Activated naive CD4-positive, alpha-beta T cell treated with anti-CD3 and anti-CD28 coated beads, Interleukin-2, amount 10 ng/mL, durations not matched to agents 7 days and 5 days (primary cell): ENCODE results near the gene ATPAF2.

Experiments used
- CTCF ChIA-PET: fragments of 350-600 bp; sonication (Branson Sonifier 250); formaldehyde crosslinking; loops from one replicate; lab custom pipeline; 2021; ENCODE audit warnings: antibody characterized with exemption; lab: Charles Lee
- DNase-seq: peaks from one replicate; pipeline ENCODE4 v3.0.0-alpha.2; 2020
- H3K27ac Mint-ChIP-seq: one replicate; pipeline ENCODE4 v1.8.0; 2021; ENCODE audit warnings: mild to moderate bottlenecking, moderate library complexity, mixed read lengths
- H3K27me3 Mint-ChIP-seq: one replicate; pipeline ENCODE4 v1.8.0; 2021; ENCODE audit warnings: mild to moderate bottlenecking, mixed read lengths
- H3K36me3 Mint-ChIP-seq: one replicate; pipeline ENCODE4 v1.8.0; 2021; ENCODE audit warnings: mixed read lengths
- H3K4me1 Mint-ChIP-seq: one replicate; pipeline ENCODE4 v1.8.0; 2021; ENCODE audit warnings: mixed read lengths
- H3K4me3 Mint-ChIP-seq: one replicate; pipeline ENCODE4 v1.8.0; 2021; ENCODE audit warnings: mild to moderate bottlenecking, moderate library complexity, mixed read lengths
- H3K9me3 Mint-ChIP-seq: one replicate; pipeline ENCODE4 v1.8.0; 2021; ENCODE audit warnings: mixed read lengths

ATPAF2 gene

DNA sequence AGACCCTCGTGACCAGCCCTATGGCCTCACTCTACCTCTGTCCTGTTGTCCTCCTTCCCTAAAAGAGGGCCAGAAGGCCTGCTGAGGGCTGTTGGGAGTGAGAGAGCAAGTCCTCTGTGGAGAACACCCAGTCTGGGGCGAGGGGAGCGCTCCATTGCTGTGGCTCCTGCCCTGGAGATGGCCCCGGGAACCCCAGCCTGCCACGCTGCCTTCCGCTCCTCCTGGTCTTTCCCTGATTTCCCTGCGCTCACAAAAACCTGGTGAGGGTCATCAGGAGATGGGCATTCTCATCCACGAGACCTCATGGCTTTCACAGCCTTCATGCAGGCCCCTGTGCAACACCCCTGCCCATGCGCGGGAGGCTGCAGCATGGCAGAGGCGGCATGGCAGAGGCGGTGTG, 45.1 kb downstream of the ATPAF2 start:
- peaks cover 15% of the 10 kb centered on the region for H3K27me3 Mint-ChIP-seq
- no peak overlapping the region for H3K4me3 Mint-ChIP-seq
- CTCF ChIA-PET, result interaction anchor here (1.0 kb wide), 1 partner anchor 31 kb away, joined by 3 read pairs; no protein-coding TSS in a partner anchor
- no peak for DNase-seq
- H3K36me3 Mint-ChIP-seq, result no peaks in the 10 kb centered on the region
- no peaks in the 10 kb centered on the region for H3K9me3 Mint-ChIP-seq
- H3K4me1 Mint-ChIP-seq, result no peaks in the 10 kb centered on the region
- no peak overlapping the region for H3K27ac Mint-ChIP-seq

DNA sequence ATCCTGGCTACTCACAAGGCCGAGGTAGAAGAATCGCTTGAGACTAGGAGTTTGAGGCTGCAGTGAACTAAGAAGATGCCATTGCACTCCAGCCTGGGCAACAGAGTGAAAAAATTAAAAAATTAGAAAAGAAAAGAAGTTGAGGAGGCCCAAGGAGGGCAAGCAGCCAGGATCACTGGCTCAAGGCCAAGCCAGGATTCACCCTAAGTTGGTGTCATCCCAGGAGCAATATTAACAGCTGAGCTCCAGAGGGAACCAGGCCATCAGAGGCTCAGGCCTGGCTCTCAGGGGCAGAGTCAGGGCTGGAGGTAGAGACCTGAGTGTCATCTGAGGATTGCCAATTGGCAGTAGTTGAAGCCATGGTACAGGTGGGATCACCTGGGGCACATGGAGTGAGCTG, 45.6 kb downstream of the ATPAF2 start:
- CTCF ChIA-PET, result no interaction called here
- H3K27ac Mint-ChIP-seq, result no peak overlapping the region
- no peak overlapping the region for H3K4me3 Mint-ChIP-seq
- H3K9me3 Mint-ChIP-seq, result no peaks in the 10 kb centered on the region
- no peaks in the 10 kb centered on the region for H3K36me3 Mint-ChIP-seq
- no peaks in the 10 kb centered on the region for H3K4me1 Mint-ChIP-seq
- DNase-seq, result no peak
- H3K27me3 Mint-ChIP-seq, result peaks cover 15% of the 10 kb centered on the region

DNA sequence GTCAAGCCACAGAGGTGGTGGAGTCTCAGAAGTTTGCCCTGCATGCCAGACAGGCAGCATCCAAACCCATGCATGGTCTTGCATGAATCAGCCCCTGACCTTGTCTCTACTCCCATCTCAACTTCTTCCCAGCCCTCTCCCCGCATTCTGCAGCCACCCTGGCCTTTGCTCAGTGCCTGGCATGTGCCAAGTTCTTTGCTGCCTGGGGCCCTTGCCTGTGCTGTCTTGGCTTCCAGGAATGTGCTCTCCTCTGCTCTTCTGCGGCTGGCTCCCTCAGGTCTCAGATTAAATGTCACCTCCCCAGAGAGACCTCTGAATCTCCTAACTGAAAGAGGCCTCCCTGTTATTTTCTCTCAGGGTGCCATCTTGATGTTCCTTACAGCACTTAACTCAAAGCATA, 48.7 kb downstream of the ATPAF2 start:
- H3K4me3 Mint-ChIP-seq, result no peak overlapping the region
- CTCF ChIA-PET, result no interaction called here
- no peaks in the 10 kb centered on the region for H3K36me3 Mint-ChIP-seq
- H3K4me1 Mint-ChIP-seq, result no peaks in the 10 kb centered on the region
- H3K27me3 Mint-ChIP-seq, result peaks cover 15% of the 10 kb centered on the region
- H3K27ac Mint-ChIP-seq, result no peak overlapping the region
- H3K9me3 Mint-ChIP-seq, result no peaks in the 10 kb centered on the region
- no peak for DNase-seq

DNA sequence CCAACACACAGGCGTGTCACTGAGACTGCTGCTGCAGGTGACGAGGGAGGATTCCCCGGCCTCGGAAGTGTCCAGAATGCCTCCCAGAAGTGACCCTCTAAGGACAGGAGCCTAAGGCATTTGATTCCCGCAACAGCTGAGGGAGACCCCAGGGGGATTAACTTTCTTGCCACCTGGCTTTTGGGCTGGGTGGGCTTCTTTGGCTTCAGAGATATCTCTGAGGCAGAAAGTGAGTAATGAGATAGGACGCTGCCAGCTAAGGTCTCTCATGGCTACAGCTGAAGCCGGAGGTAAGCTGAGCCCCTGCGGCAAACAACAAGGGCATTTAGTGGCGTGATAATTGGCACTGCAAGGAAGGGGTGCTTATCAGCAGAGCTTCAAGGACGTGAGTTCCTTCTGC, 49.4 kb downstream of the ATPAF2 start:
- DNase-seq, result no peak
- H3K36me3 Mint-ChIP-seq, result no peaks in the 10 kb centered on the region
- CTCF ChIA-PET, result no interaction called here
- peaks cover 15% of the 10 kb centered on the region for H3K27me3 Mint-ChIP-seq
- no peaks in the 10 kb centered on the region for H3K9me3 Mint-ChIP-seq
- no peak overlapping the region for H3K4me3 Mint-ChIP-seq
- H3K27ac Mint-ChIP-seq, result no peak overlapping the region
- no peaks in the 10 kb centered on the region for H3K4me1 Mint-ChIP-seq

DNA sequence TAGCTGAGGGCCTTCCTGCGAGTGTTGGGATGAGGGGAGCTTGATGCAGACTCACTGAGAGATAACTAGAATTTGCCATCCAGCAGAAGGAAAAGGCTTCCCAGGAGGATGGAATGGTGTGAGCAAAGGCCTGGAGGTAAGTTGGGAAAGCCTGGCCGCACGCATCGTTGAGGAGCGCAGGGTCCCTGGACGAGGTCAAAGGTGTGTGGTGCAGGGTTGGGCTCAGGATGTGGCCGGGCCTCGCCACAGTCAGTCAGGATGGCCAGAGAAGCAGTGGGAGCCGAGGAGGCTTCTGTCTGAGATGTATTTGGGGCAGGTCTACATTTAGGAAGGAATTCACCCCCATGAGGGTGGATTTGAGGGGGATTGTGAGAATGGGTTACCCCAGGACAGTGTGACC, 49.9 kb downstream of the ATPAF2 start:
- CTCF ChIA-PET, result no interaction called here
- Mint-ChIP-seq H3K4me1 (no peaks in the 10 kb centered on the region), H3K4me3 (no peak overlapping the region)

DNA sequence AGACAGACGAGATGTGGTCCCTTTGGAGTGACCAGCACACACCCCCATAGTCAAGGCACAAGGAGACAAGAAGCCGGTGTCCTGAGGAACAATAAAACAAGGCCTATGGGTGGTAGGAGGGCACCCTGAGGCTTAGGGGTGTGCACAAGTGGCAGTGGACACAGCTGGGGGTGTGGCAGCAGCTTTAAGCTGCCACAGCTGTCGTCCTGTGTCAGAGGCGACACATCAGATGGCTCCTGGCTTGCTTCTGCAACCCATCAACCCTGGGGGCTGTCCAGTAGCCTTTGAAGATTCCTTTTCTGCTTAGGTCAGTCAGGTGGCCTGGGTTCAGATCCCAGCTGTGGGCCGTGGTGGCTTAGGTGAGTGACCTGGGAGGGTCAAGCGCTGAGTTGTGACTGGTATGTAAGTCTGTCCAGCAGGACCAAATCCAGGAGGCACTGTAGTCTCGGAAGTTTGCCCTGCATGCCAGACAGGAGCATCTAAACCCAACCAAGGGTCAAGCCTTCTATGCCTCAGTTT, 50.5 kb downstream of the ATPAF2 start:
- H3K27ac Mint-ChIP-seq, result no peak overlapping the region
- H3K4me3 Mint-ChIP-seq, result no peak overlapping the region
- no peaks in the 10 kb centered on the region for H3K4me1 Mint-ChIP-seq
- no peak for DNase-seq
- H3K27me3 Mint-ChIP-seq, result peaks cover 10% of the 10 kb centered on the region
- no peaks in the 10 kb centered on the region for H3K9me3 Mint-ChIP-seq
- H3K36me3 Mint-ChIP-seq, result no peaks in the 10 kb centered on the region
- CTCF ChIA-PET, result no interaction called here

More for the DNA sequence above, 49.9 kb downstream of the ATPAF2 start:
- H3K27me3 Mint-ChIP-seq, result peaks cover 11% of the 10 kb centered on the region
- no peaks in the 10 kb centered on the region for H3K36me3 Mint-ChIP-seq
- no peaks in the 10 kb centered on the region for H3K9me3 Mint-ChIP-seq
- no peak for DNase-seq
- no peak overlapping the region for H3K27ac Mint-ChIP-seq

DNA sequence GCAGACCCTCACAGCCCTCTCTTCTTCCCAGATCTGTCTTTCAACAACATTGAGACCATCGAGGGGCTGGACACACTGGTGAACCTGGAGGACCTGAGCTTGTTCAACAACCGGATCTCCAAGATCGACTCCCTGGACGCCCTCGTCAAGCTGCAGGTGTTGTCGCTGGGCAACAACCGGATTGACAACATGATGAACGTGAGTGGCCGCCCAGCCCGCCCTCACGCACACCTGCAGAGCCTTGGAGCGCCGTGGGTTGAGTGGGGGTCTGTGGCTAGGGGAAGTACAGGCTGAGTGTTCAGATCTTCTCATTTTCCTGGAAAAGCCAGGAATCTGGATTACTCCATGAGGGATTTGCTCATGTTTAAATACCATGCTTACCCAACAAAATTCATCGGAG, 51.1 kb downstream of the ATPAF2 start:
- H3K9me3 Mint-ChIP-seq, result no peaks in the 10 kb centered on the region
- H3K27me3 Mint-ChIP-seq, result peaks cover 8% of the 10 kb centered on the region
- no peak overlapping the region for H3K4me3 Mint-ChIP-seq
- H3K36me3 Mint-ChIP-seq, result no peaks in the 10 kb centered on the region
- CTCF ChIA-PET, result no interaction called here
- no peak overlapping the region for H3K27ac Mint-ChIP-seq
- H3K4me1 Mint-ChIP-seq, result no peaks in the 10 kb centered on the region
- DNase-seq, result no peak

DNA sequence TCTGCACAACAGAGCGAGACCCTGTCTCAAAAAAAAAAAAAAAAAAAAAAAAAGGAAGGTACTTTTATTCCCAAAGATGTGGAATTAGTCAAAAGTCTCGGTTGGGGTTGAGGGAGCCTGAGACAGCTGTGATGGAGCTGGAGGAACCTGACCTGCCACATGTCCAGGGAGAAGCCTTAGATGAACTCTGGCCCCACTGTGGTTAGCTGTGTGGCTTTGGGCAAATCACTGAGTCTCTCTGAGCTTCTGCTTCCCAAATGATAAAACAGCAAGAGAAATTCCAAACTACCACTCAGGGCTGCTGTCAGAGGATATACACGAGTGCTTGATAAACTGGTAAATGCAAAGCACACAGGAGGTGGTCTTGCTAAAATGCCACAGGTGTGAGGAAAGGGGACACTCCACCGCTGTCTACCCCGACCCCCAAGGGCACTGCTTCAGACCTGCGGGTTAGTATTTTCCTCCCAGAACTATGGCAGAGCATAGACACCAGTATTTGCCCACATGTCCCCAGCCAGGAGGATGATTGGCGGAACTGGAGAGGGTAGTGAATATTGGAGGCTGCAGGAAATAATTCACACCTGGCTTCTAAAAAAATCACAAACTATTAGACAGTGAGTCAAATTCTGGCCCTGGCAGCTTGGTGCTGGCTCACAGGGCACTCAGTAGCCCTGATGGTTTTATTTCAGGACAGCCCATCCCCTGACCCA, 51.6 kb downstream of the ATPAF2 start:
- no peaks in the 10 kb centered on the region for H3K36me3 Mint-ChIP-seq
- H3K4me3 Mint-ChIP-seq, result no peak overlapping the region
- H3K4me1 Mint-ChIP-seq, result no peaks in the 10 kb centered on the region
- peaks cover 4% of the 10 kb centered on the region for H3K27me3 Mint-ChIP-seq
- H3K27ac Mint-ChIP-seq, result no peak overlapping the region
- no peaks in the 10 kb centered on the region for H3K9me3 Mint-ChIP-seq
- CTCF ChIA-PET, result no interaction called here
- no peak for DNase-seq

DNA sequence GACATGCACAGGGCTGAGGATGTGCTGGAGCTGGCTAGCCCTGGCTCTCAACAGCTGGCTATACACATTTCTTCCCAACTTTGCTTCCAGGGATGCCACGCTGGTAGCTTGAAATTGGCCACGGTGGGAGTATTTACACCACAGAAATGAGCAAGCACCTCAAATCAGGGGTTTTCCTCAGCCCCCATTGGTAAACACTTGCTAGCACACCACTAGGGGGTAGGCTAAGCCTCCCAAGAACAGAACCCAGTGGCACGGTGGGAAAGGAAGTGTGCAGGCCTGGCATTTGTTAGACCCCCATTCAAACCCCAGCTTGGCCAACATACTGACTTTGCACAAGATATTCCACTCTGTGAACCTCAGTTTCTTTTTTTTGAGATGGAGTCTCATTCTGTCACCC, 53.4 kb downstream of the ATPAF2 start:
- Mint-ChIP-seq H3K9me3 (no peaks in the 10 kb centered on the region), H3K36me3 (no peaks in the 10 kb centered on the region), H3K4me3 (no peak overlapping the region), H3K27ac (no peak overlapping the region), H3K27me3 (peaks cover 4% of the 10 kb centered on the region), H3K4me1 (no peaks in the 10 kb centered on the region)
- DNase-seq, result no peak
- CTCF ChIA-PET, result interaction anchor here (1.2 to 1.6 kb wide), 4 partner anchors 13 to 67 kb away, joined by 3 to 5 read pairs (median 4); partner anchors contain the start of genes DRC3 and TOM1L2

DNA sequence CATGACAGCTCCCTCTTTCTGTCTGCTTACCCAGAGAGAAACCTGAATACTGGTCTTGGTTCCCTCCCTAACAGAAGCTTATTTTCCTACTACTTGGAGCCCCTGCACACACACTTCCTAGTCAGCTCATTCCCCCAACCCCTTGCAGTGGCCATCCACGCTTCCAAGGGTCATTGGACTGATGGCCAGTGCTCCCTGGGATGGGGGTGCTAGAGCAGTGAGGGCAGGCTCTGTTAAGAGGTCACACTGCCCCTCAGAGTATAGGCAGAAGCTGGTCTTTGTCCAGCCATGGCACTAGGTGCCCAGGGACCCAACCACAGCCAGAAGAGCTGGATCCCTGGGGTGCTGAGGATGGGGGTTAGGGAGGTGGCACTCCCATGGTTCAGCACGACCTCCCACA, 53.8 kb downstream of the ATPAF2 start:
- H3K4me3 Mint-ChIP-seq, result no peak overlapping the region
- no peaks in the 10 kb centered on the region for H3K9me3 Mint-ChIP-seq
- H3K27ac Mint-ChIP-seq, result no peak overlapping the region
- H3K27me3 Mint-ChIP-seq, result peaks cover under 1% of the 10 kb centered on the region
- no peak for DNase-seq
- CTCF ChIA-PET, result interaction anchor here (0.7 to 1.6 kb wide), 5 partner anchors 13 to 87 kb away, joined by 3 to 5 read pairs (median 4); partner anchors contain the start of genes DRC3 and TOM1L2
- no peaks in the 10 kb centered on the region for H3K4me1 Mint-ChIP-seq
- H3K36me3 Mint-ChIP-seq, result no peaks in the 10 kb centered on the region

DNA sequence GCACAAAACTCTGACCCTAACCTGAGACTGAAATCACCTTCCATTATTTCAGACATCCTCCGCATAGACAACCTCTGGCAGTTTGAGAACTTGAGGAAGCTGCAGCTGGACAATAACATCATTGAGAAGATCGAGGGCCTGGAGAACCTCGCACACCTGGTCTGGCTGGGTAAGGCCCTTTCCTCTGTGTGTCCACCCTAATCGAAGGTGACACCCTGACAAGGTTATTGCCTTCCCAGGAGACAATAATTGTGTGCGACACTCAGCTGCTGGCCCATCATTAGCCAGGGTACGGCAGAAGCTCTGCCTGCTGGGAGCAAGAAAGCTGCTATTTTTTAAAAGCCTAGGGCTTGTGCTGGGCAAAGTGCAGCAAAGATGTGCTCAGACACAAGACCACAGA, 55.2 kb downstream of the ATPAF2 start:
- Mint-ChIP-seq H3K27ac (no peak overlapping the region), H3K9me3 (no peaks in the 10 kb centered on the region), H3K36me3 (no peaks in the 10 kb centered on the region), H3K27me3 (peaks cover 5% of the 10 kb centered on the region), H3K4me3 (no peak overlapping the region), H3K4me1 (no peaks in the 10 kb centered on the region)
- CTCF ChIA-PET, result interaction anchor here (0.6 to 1.3 kb wide), 2 partner anchors 11 to 688 kb away, joined by 3 read pairs; partner anchors contain the start of genes DRC3 and TOM1L2
- no peak for DNase-seq

DNA sequence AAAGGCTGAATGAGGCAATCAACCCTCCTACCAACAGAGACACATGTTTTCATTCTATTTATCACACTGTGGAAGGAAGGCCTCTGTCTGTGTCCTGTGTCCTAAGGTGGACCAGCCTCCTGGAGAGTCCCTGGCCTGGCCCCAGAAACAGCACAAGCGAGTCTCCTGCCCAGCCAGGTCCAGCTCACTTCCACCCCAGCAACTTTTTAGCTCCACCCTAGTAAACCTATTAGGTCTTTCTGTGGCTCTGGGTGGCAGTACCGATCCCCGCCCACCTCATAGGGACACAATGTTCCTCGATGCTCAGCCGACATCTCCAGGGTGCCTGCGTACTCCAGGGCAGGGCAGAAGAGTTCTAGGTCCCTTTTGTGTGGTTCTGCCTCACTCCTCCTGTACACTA, 55.6 kb downstream of the ATPAF2 start:
- no peaks in the 10 kb centered on the region for H3K36me3 Mint-ChIP-seq
- CTCF ChIA-PET, result interaction anchor here (0.6 to 1.3 kb wide), 2 partner anchors 11 to 688 kb away, joined by 3 read pairs; partner anchors contain the start of genes DRC3 and TOM1L2
- H3K27me3 Mint-ChIP-seq, result peaks cover 5% of the 10 kb centered on the region
- no peak overlapping the region for H3K27ac Mint-ChIP-seq
- no peak for DNase-seq
- H3K9me3 Mint-ChIP-seq, result no peaks in the 10 kb centered on the region
- H3K4me3 Mint-ChIP-seq, result no peak overlapping the region
- H3K4me1 Mint-ChIP-seq, result no peaks in the 10 kb centered on the region

DNA sequence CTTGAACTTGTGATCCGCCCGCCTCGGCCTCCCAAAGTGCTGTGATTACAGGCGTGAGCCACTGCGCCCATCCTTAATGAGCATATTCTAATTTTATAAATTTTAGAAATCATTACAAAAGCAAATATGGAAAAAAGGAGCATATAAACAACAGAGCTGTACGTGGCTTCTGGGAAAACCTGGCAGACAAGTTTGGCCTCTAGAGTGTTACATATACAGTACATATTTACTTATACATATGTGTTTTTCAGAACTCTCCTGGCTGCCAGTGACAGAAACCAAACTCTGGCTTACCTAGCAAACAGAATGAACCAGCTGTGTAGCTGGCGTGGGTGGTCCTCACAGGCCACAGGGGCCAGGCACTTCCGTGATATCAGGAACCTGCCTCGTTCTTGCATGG, 56.2 kb downstream of the ATPAF2 start:
- H3K9me3 Mint-ChIP-seq, result no peaks in the 10 kb centered on the region
- no peak overlapping the region for H3K27ac Mint-ChIP-seq
- H3K27me3 Mint-ChIP-seq, result peaks cover 8% of the 10 kb centered on the region
- H3K4me3 Mint-ChIP-seq, result no peak overlapping the region
- DNase-seq, result no peak
- H3K4me1 Mint-ChIP-seq, result no peaks in the 10 kb centered on the region
- H3K36me3 Mint-ChIP-seq, result no peaks in the 10 kb centered on the region
- CTCF ChIA-PET, result interaction anchor here (1.3 kb wide), 1 partner anchor 10 kb away, joined by 3 read pairs; the partner anchor contains the start of genes DRC3 and TOM1L2

DNA sequence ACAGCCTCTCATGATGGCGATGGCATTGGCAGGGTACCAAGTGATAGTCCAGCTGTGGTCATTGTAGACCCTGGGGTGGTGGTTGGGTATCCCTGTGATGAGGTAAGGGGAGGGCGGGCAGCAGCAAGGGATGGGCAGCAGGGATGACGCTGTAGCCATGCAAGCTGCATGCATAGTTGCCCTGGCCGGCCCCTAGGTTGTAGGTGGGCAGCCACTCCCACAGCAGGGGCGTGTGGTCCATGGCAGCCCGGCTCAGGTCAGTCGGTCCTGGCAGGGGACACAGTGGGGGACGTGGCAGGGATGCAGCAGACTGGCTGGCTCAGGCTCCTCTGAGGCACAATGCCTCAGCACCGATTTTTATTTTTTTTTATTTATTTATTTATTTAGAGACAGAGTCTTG, 57.6 kb downstream of the ATPAF2 start:
- Mint-ChIP-seq H3K4me3 (no peak overlapping the region), H3K27ac (no peak overlapping the region), H3K27me3 (peaks cover 12% of the 10 kb centered on the region), H3K36me3 (no peaks in the 10 kb centered on the region), H3K9me3 (no peaks in the 10 kb centered on the region), H3K4me1 (no peaks in the 10 kb centered on the region)
- DNase-seq, result no peak
- CTCF ChIA-PET, result no interaction called here

DNA sequence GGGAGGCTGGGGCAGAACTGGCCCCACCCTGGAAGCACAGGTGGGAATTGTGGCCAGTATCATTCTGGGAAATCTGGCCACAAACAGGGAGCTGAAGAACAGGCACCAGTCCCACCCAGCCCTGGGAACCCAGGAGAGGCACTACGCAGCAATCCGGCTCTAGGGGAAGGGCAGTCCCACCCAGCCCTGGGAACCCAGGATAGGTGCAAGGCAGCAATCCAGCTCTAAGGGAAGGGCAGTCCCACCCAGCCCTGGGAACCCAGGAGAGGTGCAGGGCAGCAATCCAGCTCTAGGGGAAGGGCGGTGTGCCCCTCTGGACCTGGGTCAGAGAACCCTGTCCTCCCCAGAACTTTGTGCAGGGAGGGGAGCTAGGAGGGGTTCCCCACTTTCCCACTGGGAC, 59.2 kb downstream of the ATPAF2 start:
- Mint-ChIP-seq H3K9me3 (no peaks in the 10 kb centered on the region), H3K27me3 (peaks cover 15% of the 10 kb centered on the region), H3K36me3 (no peaks in the 10 kb centered on the region), H3K27ac (no peak overlapping the region), H3K4me1 (no peaks in the 10 kb centered on the region), H3K4me3 (no peak overlapping the region)
- CTCF ChIA-PET, result no interaction called here
- no peak for DNase-seq
